AG08395 (cell line): Measurements from ENCODE around the gene C1orf232.
A peak's percentile ranks its signal among the peaks of the same experiment; 100 is the strongest.

Experiments used
- DNase-seq: peaks from one replicate; pipeline ENCODE4 v3.0.0; 2012; ENCODE audit warnings: mixed read lengths, low spot score

The C1orf232 gene

GRCh38 chr1:26177182-26177684 is 8.5 kb upstream of the C1orf232 start, which contains the start of gene CNKSR1:
Gene CNKSR1 (plus strand): TSS chr1:26177491. CDS start chr1:26177548, 57 bp downstream.
- DNase-seq, result no peak

DNA sequence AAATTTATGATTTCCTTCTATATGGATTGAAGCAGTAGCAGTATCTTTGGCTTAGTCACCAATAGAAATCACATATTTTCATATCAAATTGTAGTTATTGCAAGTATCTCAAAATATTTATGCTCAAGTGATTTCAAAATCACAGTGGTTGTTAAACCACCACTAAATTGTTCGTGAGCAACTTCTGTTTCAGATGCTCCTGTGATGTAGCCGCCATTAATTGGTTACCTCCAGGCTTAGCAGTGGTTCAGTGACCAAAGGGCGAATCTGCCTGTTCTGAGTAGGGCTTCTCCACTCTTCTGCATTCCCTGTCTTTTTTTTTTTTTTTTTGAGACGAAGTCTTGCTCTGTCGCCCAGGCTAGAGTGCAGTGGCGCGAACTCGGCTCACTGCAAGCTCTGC is 6.6 kb upstream of the C1orf232 start:
- DNase-seq, result no peak

GRCh38 chr1:26171084-26172072 is 2.6 kb upstream of the C1orf232 start, which contains the start of gene ZNF593OS:
Gene ZNF593OS (minus strand): TSS chr1:26171832. CDS start chr1:26171661, 171 bp downstream.
- no peak for DNase-seq

DNA sequence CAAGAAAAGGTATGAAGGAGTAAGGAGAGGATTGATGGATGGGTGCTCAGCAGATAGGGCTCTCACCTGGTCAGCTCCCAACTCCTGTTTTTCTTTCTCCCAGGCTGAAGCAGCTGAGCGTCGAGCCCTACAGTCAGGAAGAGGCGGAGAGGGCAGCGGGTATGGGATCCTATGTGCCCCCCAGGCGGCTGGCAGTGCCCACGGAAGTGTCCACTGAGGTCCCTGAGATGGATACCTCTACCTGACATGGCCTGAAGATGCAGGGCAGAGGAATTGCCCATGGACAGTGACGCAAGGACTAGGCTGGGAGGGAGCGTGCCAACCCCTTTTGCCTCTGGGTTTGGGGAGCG is 1.7 kb upstream of the C1orf232 start:
- DNase-seq, result no peak

DNA sequence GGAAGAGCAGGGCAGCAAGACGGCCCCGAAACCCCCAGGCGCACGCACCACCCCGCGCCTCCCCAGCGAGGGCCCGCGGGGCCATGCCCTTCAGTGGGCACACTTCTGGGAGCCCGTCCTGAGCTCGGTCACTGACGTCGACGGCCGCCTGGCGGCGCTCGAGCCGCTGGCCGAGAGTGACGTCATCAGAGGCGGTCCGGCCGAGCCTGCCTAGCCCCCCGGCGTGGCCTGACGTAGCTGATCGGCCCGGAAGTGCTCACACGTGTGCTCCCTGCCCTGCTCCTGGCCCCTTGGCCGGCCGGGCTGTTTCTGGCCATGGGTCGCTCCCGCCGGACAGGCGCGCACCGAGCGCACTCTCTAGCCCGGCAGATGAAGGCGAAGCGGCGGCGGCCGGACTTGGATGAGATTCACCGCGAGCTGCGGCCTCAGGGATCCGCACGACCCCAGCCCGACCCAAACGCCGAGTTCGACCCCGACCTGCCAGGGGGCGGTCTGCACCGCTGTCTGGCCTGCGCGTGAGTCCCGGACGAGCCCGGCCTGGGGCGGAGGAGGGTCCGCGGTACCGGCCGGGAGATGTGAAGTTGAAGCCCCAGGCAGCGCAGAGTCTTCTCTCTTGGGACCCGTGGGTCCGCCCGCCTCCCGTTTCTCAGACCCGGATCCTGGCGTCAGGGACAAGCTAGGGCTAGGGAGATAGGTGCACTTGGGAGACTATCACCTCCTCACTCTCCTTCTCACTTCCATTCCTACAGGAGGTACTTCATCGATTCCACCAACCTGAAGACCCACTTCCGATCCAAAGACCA is 1.1 kb upstream of the C1orf232 start, which contains the start of gene ZNF593:
ZNF593 (plus strand) TSS at position 240 of the 803 bp plus-strand sequence; CDS start at position 316, 76 bp downstream.
- peak; percentile 99 for DNase-seq

- no peak for DNase-seq
Measured at GRCh38 chr1:26169198-26169554, 413 bp upstream of the C1orf232 start.

- no peak for DNase-seq
Measured at GRCh38 chr1:26166719-26167281, 2.0 kb downstream of the C1orf232 start.

DNA sequence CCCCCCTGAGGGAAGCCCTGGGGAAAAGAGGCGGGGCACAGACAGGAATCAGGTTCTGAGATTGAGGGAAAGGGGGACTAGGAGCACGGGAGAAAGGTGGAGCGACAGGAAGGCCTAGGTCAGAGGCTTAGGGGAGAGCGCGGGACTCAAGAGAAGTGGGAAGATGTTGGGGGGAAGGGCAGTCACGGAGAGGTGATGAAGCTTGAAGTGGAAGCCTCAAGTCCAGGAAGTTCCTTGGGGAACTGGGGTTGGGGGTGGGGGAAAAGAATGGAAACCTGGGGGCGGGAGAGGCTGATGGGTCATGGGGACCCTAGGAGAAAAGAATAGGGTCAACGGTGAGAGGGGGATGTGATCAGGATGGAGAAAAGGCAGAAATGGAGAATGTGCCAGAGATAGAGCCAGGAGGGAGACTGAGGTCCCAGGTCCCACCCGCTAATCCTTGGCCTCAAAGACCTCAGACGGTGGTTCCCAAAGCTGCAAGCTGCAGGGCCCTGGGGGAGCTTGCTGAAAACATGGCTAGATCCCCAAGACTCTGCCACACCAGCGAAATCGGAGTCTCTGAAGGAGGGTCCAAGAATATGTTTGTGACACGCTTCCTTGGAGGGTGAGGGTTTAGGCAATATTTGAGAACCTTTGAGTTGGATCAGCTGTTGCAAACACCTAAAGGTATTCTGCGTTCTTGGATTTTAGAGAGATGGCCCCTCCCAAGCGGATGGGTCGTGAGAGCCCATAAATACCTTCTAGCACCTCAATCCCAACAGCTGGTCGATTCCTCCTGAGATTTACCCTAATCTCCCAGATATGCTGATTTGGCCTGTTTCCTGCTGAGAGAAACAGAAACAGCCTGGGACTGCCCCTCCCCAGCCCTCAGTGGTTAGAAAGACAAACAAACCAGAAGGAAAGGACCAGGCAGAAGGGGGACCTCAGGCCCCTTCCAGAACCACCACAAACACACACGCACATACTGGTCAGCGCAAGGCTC is 3.6 kb downstream of the C1orf232 start:
- DNase-seq, result no peak

GRCh38 chr1:26164036-26164860 is 4.5 kb downstream of the C1orf232 start:
- DNase-seq, result peak; percentile 56

DNA sequence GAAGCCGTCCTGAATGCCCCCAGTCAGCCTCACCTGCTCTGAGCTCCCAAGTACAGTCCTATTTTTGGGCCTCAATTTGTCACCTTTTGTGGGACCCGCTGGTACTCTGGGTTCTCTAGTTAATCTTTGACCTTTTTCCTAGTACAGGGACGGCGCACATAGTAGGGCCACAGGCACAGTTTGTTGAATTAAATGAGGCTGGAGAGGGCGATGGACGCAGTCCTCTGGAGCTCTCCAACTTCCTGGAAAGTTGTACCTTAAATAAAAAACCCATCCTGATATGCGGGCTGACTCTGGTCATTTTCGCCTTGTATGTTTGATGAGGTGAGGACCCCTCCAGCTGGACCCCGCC is 5.1 kb downstream of the C1orf232 start:
- DNase-seq, result no peak

GRCh38 chr1:26162220-26162709 is 6.5 kb downstream of the C1orf232 start:
- no peak for DNase-seq

DNA sequence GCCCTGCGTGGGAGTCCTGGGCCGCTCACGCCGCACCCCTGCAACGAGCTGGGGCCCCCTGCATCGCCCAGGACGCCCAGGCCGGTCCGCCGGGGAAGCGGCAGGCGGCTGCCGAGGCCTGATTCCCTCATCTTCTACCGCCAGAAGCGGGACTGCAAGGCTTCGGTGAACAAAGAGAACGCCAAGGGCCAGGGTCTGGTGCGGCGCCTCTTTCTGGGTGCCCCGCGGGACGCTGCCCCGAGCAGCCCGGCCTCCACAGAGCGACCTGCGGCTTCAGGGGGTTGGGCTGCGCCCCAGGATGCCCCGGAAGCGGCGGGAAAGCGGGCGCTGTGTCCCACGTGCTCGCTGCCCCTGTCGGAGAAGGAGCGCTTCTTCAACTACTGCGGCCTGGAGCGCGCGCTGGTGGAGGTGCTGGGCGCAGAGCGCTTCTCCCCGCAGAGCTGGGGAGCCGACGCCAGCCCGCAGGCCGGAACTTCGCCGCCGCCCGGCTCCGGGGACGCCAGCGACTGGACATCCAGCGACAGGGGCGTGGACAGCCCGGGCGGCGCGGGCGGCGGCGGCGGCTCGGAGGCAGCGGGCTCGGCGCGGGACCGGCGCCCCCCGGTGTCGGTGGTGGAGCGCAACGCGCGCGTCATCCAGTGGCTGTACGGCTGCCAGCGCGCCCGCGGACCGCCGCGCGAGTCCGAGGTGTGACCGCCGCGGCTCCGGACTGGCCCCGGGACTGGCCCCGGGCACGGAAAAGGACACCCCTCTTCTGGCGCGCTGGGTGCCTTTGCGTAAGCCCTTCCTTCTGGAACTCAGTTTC is 7.1 kb downstream of the C1orf232 start:
- peak; percentile 49 for DNase-seq

DNA sequence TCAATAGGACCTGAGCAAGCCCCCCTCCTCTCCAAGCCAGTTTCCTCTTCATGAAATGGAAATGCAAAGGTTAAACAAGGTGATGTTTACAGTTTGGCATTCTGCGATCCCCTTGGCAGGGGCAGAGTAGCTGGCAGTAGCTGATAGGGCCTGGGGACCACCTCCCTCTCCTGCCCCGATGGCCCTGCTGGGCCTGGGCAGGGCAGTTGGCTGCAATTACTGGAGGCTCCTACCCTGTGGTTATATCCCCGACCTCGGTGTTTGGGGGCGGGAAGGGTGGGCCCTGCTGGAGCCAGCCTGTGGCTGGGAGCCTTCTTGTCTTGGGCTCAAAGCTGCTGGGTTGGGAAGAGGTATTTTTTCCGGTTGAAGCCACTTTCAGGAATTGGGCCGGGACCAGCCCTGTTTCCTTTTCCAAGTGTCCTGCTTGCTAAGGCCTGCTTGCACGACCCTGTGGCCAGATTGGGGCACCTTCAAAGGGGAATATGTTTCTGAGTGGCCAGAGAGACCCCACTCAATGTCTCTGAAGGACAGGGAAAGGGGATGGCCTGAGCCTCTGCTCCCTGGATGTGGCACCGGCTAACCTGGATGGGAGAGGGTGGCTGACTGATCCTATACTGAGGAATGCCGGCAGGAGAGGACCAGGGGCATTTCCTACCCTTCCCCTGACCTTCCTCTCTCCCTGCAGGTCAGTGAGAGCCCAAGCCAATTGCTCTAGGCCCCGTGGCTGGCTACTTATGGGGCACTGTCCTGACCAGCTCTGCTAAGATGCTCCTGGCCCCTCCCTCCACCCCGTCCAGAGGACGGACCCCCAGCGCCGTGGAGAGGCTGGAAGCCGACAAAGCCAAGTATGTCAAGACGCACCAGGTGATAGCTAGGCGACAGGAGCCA is 8.0 kb downstream of the C1orf232 start:
- no peak for DNase-seq

DNA sequence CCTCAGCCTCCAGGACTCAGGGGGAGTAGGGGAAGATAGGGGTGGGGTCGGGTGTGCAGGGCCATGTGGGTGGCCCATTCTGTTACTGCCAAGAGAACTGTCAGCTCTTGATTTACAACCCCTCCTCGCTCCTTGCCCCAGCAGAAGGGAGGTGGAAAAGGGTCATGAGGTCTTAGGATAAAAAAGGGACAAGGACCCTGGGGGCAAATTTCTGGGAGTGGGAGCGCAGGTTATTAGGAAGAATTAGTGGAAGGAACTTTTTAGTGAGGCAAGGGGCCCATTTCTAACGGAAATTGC is 9.1 kb downstream of the C1orf232 start:
- DNase-seq, result no peak

DNA sequence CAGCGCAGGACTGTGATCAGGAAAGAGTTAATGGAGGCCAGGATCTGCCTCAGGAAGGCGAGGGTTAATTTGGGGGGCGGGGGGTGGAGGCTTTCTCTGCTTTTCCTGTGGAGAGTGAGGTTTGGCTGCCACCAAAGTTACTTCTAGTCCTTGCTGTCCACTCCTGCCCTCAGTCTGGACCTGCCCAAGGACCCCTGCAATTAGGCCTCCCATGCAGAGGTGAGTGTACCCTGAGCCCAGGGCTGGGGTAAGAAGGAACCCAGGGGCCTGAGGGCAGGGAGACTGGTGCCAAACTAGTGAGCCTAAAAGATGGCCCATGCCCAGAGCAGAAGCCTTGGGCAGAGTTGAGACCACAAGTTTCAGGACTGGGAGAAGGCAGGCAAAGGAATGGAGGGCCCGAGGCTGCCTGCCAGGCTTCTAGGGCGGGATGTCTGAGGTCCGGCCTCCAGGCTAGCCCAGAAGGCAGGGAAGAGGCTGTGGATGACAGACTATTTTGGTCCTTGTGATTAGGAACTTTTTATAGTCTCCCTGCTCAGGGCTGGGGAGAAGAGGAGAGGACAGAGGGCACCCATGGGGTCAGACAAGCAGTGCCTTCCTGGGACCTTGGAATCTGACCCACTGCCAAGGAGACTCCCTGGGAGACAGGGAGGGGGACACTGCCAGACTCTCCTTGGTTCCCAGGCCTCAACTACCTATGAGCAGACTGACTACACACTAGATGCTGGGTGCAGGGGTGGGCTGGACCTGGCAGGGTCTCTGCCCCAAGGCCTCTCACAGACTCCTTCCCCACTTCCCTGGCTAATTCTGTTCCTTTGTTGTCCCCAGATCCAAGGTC is 9.6 kb downstream of the C1orf232 start, which contains the start of gene FAM110D:
FAM110D (plus strand) TSS at position 172 of the 835 bp plus-strand sequence. CDS start 2,213 bp downstream, outside the sequence.
- DNase-seq, result no peak

- no peak for DNase-seq
Measured at GRCh38 chr1:26158271-26158907, 10.4 kb downstream of the C1orf232 start.
